ENCODE measurements around the gene ABCF3. TPM values are rescaled to one million over a fixed set of nuclear protein-coding genes. Genes with fewer than 3 reads are reported as not detected.
"Not testable (repeated sequence)": the region's sequence is repeated elsewhere in the genome, so short reads cannot be mapped to it uniquely, and the experiment has no call there.

The ABCF3 gene
- total RNA-seq, 1 experiment from 2014 or later, result 63.6 TPM

GRCh38 chr3:184160456-184160855 lies 25.5 kb upstream of the ABCF3 start:
- H3K27ac Mint-ChIP-seq, result peak overlapping the region; percentile 8
- DNase-seq (ENCODE audit: low spot score) (no peak), ATAC-seq (no peak)
- TF ChIP-seq JUN (CRISPR knock-in tag; IDR thresholded peaks at IDR 0.05), result no peak
- no peak for TF ChIP-seq FOXP1 (CRISPR knock-in tag; IDR thresholded peaks at IDR 0.05; ENCODE audit: borderline replicate concordance)
- TF ChIP-seq PREB (CRISPR knock-in tag; IDR thresholded peaks at IDR 0.05; ENCODE audit: borderline replicate concordance), result no peak
- H3K27me3 Mint-ChIP-seq (ENCODE audit: low read depth), result no peaks in the 10 kb centered on the region
- H3K9me3 Mint-ChIP-seq, result no peaks in the 10 kb centered on the region
- POLR2A ChIA-PET, result no interaction called here
- H3K4me1 Mint-ChIP-seq, result peaks cover 12% of the 10 kb centered on the region
- CTCF ChIA-PET, result no interaction called here
- H3K36me3 Mint-ChIP-seq, result peaks cover 12% of the 10 kb centered on the region
- no peak overlapping the region for H3K4me3 Mint-ChIP-seq

GRCh38 chr3:184162571-184163070 lies 23.4 kb upstream of the ABCF3 start:
- H3K27ac Mint-ChIP-seq; H3K4me3 Mint-ChIP-seq; DNase-seq (ENCODE audit: low spot score); POLR2A ChIA-PET; ATAC-seq; H3K27me3 Mint-ChIP-seq (ENCODE audit: low read depth); H3K4me1 Mint-ChIP-seq; H3K9me3 Mint-ChIP-seq; CTCF ChIA-PET: not testable (repeated sequence)
- H3K36me3 Mint-ChIP-seq, result peaks cover 30% of the 10 kb centered on the region

- no peak for ATAC-seq
- Mint-ChIP-seq H3K36me3 (peaks cover 40% of the 10 kb centered on the region), H3K27ac (no peak overlapping the region), H3K4me1 (0 out of 2 replicates have a peak, but pooled peaks cover 3% of the 10 kb centered on the region), H3K27me3 (ENCODE audit: low read depth) (no peaks in the 10 kb centered on the region), H3K4me3 (no peak overlapping the region), H3K9me3 (no peaks in the 10 kb centered on the region)
- CTCF ChIA-PET, result interaction anchor here (0.6 to 1.0 kb wide), 3 partner anchors 8 to 21 kb away, joined by 3 to 5 read pairs (median 4); partner anchors contain the start of gene ABCF3
- POLR2A ChIA-PET, result interaction anchor here (0.9 kb wide), 1 partner anchor 8 kb away, joined by 3 read pairs; no protein-coding TSS in a partner anchor
- TF ChIP-seq OVOL2 (CRISPR knock-in tag; IDR thresholded peaks at IDR 0.05; ENCODE audit: borderline replicate concordance), result no peak
- no peak for TF ChIP-seq CREB1 (CRISPR knock-in tag; IDR thresholded peaks at IDR 0.05)
- TF ChIP-seq JAZF1 (CRISPR knock-in tag; IDR thresholded peaks at IDR 0.05), result no peak
- no peak for TF ChIP-seq ZMAT4 (CRISPR knock-in tag; IDR thresholded peaks at IDR 0.05)
- no peak for TF ChIP-seq ATF6 (CRISPR knock-in tag; IDR thresholded peaks at IDR 0.05)
- no peak for TF ChIP-seq FOXJ3 (CRISPR knock-in tag; IDR thresholded peaks at IDR 0.05; ENCODE audit: borderline replicate concordance)
- DNase-seq (ENCODE audit: low spot score), result no peak
Observed at GRCh38 chr3:184164648-184165330, 21.2 kb upstream of the ABCF3 start.

- H3K9me3 Mint-ChIP-seq, result no peaks in the 10 kb centered on the region
- no peak overlapping the region for H3K4me3 Mint-ChIP-seq
- H3K4me1 Mint-ChIP-seq, result 0 out of 2 replicates have a peak, but pooled peaks cover 3% of the 10 kb centered on the region
- DNase-seq (ENCODE audit: low spot score) (no peak), ATAC-seq (no peak)
- CTCF ChIA-PET, result interaction anchor here (0.6 kb wide), 1 partner anchor 194 kb away, joined by 4 read pairs; no protein-coding TSS in a partner anchor
- no peak overlapping the region for H3K27ac Mint-ChIP-seq
- POLR2A ChIA-PET, result interaction anchor here (0.9 kb wide), 1 partner anchor 9 kb away, joined by 3 read pairs; no protein-coding TSS in a partner anchor
- H3K36me3 Mint-ChIP-seq, result peaks cover 40% of the 10 kb centered on the region
- H3K27me3 Mint-ChIP-seq (ENCODE audit: low read depth), result no peaks in the 10 kb centered on the region
- TF ChIP-seq JAZF1 (CRISPR knock-in tag; IDR thresholded peaks at IDR 0.05) (no peak), CTCF (IDR thresholded peaks at IDR 0.05) (no peak), EMX1 (CRISPR knock-in tag; IDR thresholded peaks at IDR 0.05) (no peak), IRF2 (CRISPR knock-in tag; IDR thresholded peaks at IDR 0.05; ENCODE audit: borderline replicate concordance, low read depth) (no peak), TEAD1 (CRISPR knock-in tag; IDR thresholded peaks at IDR 0.05) (no peak), CREB1 (CRISPR knock-in tag; IDR thresholded peaks at IDR 0.05) (no peak), IRF1 (CRISPR knock-in tag; IDR thresholded peaks at IDR 0.05) (no peak), AFF4 (CRISPR knock-in tag; IDR thresholded peaks at IDR 0.05; ENCODE audit: borderline replicate concordance) (no peak)
Observed at GRCh38 chr3:184165543-184165942, 20.5 kb upstream of the ABCF3 start.

All from WTC11 (cell line).